Thoracic aorta (tissue), 2 donors: Measurements from ENCODE around the gene PAPPA2. TPM values are rescaled to one million over a fixed set of nuclear protein-coding genes. Genes with fewer than 3 reads are reported as not detected.
"Not testable (repeated sequence)": the region's sequence is repeated elsewhere in the genome, so short reads cannot be mapped to it uniquely, and the experiment has no call there.

ENCODE experiments used
- ATAC-seq: fragments of 150-250 bp; one replicate; pipeline ENCODE4 v1.8.0; 2017; ENCODE audit warnings: low read depth; ENCODE audit not compliant: insufficient number of reproducible peaks, low FRiP score
- DNase-seq: peaks from one replicate; pipeline ENCODE4 v3.0.0-alpha.2; 2020; ENCODE audit warnings: low spot score
- H3K27ac ChIP-seq, 2 donors: fragments of 200-600 bp; sonication (generic); 1 replicate in 1 of 2; 2 replicates in 1 of 2; pipeline ENCODE4 v1.5.1; 2016; ENCODE audit warnings: mild to moderate bottlenecking in 2 of 2, moderate library complexity in 2 of 2
- H3K27me3 ChIP-seq: fragments of 200-600 bp; sonication (generic); replicated peaks from 2 replicates; pipeline ENCODE4 v1.6.0; 2016; ENCODE audit warnings: mild to moderate bottlenecking; ENCODE audit not compliant: insufficient read depth
- H3K36me3 ChIP-seq: fragments of 200-600 bp; sonication (generic); one replicate; pipeline ENCODE4 v1.5.1; 2016
- H3K4me1 ChIP-seq, 2 donors: fragments of 200-600 bp; sonication (generic); 1 replicate in 1 of 2; 2 replicates in 1 of 2; pipeline versions ENCODE4 v1.5.1 to v1.6.0; 2016; ENCODE audit warnings: low read depth in 2 of 2, mild to moderate bottlenecking in 1 of 2; ENCODE audit not compliant: control insufficient read depth in 1 of 2
- H3K4me3 ChIP-seq: fragments of 200-600 bp; sonication (generic); 2 replicates; pipeline ENCODE4 v1.5.1; 2016; ENCODE audit warnings: mild to moderate bottlenecking
- H3K9me3 ChIP-seq: fragments of 200-600 bp; sonication (generic); 2 replicates; pipeline ENCODE4 v1.5.1; 2016
- CTCF ChIP-seq: fragments of 200-600 bp; sonication (generic); IDR thresholded peaks from one replicate; pipeline ENCODE4 v1.5.1; 2019; ENCODE audit warnings: antibody characterized with exemption
- total RNA-seq, 2 donors: library from RNA; depleted of rRNA; stranded (reverse); fragments of >200 nt; gene quantifications; one replicate each; pipeline versions ENCODE4 v1.1.0 to v1.2.3, GENCODE V29; 2016

PAPPA2 gene
- total RNA-seq, 2 donors from 2014 or later = 1.1 to 2.0 TPM

GRCh38 chr1:176754676-176755075 lies 291.7 kb downstream of the PAPPA2 start:
- DNase-seq = no peak
- no peak overlapping the region for H3K4me3 ChIP-seq

DNA sequence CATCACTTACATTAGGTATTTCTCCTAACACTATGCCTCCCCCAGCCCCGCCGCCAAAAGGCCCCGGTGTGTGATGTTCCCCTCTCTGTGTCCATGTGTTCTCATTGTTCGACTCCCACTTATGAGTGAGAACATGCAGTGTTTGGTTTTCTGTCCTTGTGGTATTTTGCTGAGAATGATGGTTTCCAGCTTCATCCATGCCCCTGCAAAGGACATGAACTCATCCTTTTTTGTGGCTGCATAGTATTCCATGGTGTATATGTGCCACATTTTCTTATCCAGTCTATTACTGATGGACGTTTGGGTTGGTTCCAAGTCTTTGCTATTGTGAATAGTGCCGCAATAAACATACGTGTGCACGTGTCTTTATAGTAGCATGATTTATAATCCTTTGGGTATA lies 293.8 kb downstream of the PAPPA2 start:
- not testable (repeated sequence) for H3K4me1 ChIP-seq, H3K27me3 ChIP-seq, DNase-seq, H3K36me3 ChIP-seq, H3K27ac ChIP-seq, H3K4me3 ChIP-seq, H3K9me3 ChIP-seq, ATAC-seq

More at GRCh38 chr1:176754676-176755075, 291.7 kb downstream of the PAPPA2 start:
- no peaks in the 10 kb centered on the region for H3K27me3 ChIP-seq
- no peak overlapping the region for H3K27ac ChIP-seq
- no peaks in the 10 kb centered on the region for H3K4me1 ChIP-seq
- no peak for TF ChIP-seq CTCF
- H3K36me3 ChIP-seq = no peaks in the 10 kb centered on the region
- no peak for ATAC-seq
- no peaks in the 10 kb centered on the region for H3K9me3 ChIP-seq

DNA sequence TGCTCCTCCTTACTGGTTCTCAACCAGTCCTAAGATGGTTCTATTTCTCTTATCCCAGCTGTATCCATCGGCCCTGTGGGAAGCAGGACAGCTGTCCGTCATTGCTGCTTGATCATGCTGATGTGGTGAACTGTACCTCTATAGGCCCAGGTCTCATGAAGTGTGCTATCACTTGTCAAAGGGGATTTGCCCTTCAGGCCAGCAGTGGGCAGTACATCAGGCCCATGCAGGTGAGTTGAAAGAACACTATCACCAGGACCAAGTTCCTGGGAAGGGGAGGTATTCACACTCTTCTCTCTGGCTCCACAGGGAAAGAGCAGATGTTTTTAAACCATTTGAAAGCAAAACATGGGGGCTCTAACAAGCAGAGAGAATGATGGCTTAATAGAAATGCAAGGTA lies 302.6 kb downstream of the PAPPA2 start:
- Histone ChIP-seq H3K4me3 (no peak overlapping the region), H3K9me3 (no peaks in the 10 kb centered on the region), H3K27me3 (no peaks in the 10 kb centered on the region), H3K27ac (no peak overlapping the region), H3K36me3 (no peaks in the 10 kb centered on the region), H3K4me1 (no peaks in the 10 kb centered on the region)
- DNase-seq = no peak
- TF ChIP-seq CTCF = no peak
- ATAC-seq = no peak

- no peak overlapping the region for H3K4me3 ChIP-seq
- TF ChIP-seq CTCF = no peak
- no peaks in the 10 kb centered on the region for H3K27me3 ChIP-seq
- no peaks in the 10 kb centered on the region for H3K36me3 ChIP-seq
- ATAC-seq (no peak), DNase-seq (no peak)
- no peaks in the 10 kb centered on the region for H3K4me1 ChIP-seq
- H3K9me3 ChIP-seq = no peaks in the 10 kb centered on the region
- no peak overlapping the region for H3K27ac ChIP-seq
Observed at GRCh38 chr1:176766779-176767178, 303.8 kb downstream of the PAPPA2 start.

GRCh38 chr1:176767714-176768136 lies 304.8 kb downstream of the PAPPA2 start:
- H3K4me1 ChIP-seq = no peaks in the 10 kb centered on the region
- DNase-seq (no peak), ATAC-seq (no peak)
- H3K27ac ChIP-seq = no peak overlapping the region
- no peak overlapping the region for H3K4me3 ChIP-seq
- no peak for TF ChIP-seq CTCF
- no peaks in the 10 kb centered on the region for H3K36me3 ChIP-seq
- no peaks in the 10 kb centered on the region for H3K27me3 ChIP-seq
- H3K9me3 ChIP-seq = no peaks in the 10 kb centered on the region

DNA sequence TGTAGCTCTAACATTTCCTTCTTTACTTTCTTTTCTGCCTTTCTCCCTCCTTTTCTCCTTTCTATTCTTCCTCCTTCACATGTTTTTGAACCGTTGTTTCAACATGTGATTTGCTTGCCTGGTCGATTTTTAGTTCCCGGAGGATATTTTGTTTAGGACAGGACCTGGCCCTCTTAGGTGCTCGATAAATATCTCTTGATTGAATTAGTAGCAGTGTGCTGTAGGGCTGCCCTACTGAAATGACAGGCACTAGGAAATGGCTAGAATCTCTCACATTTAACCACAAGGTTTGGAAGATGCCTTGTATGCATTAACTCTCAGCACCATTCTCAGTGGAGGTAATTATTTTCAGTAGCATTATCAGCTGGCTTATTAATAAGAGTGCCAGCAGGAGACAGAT lies 305.6 kb downstream of the PAPPA2 start:
- no peak overlapping the region for H3K4me3 ChIP-seq
- H3K4me1 ChIP-seq = no peaks in the 10 kb centered on the region
- no peaks in the 10 kb centered on the region for H3K27me3 ChIP-seq
- H3K27ac ChIP-seq = no peak overlapping the region
- no peaks in the 10 kb centered on the region for H3K36me3 ChIP-seq
- no peak for DNase-seq
- ATAC-seq = no peak
- TF ChIP-seq CTCF = no peak
- no peaks in the 10 kb centered on the region for H3K9me3 ChIP-seq
